GM12875 (cell line): ENCODE results near the gene ZNF236.

ENCODE experiments used
- H3K4me3 ChIP-seq: one replicate; pipeline ENCODE4 v1.5.1; 2011; ENCODE audit warnings: low read depth, low read length, control low read depth
- TF ChIP-seq, protein P1 (sequence below): IDR thresholded peaks from 2 replicates; pipeline ENCODE4 v1.5.1; 2011; ENCODE audit warnings: low read depth, mild to moderate bottlenecking, control low read depth, inconsistent platforms, low read length, moderate library complexity, borderline replicate concordance; ENCODE audit not compliant: insufficient read depth

The ZNF236 gene

DNA sequence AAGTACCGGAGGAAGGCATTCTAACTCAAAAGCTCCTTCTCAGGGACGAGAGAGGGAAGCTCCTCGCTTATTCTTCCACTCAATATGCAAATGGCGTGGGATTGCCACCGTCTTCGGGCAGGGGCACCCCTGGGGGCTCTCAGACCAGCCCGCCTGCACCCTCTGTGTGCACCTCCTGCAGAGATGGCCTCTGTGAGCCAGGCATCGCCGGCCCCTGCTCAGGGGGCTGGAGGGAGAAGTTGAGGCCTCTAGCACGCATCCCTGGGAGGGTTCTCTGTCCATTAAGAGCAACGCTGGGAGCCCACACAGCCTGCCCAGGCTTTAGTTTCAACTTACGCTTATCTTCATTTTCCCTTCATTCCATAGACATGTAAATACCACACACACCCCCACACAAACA lies 184.9 kb downstream of the ZNF236 start:
- TF ChIP-seq, protein P1, sequence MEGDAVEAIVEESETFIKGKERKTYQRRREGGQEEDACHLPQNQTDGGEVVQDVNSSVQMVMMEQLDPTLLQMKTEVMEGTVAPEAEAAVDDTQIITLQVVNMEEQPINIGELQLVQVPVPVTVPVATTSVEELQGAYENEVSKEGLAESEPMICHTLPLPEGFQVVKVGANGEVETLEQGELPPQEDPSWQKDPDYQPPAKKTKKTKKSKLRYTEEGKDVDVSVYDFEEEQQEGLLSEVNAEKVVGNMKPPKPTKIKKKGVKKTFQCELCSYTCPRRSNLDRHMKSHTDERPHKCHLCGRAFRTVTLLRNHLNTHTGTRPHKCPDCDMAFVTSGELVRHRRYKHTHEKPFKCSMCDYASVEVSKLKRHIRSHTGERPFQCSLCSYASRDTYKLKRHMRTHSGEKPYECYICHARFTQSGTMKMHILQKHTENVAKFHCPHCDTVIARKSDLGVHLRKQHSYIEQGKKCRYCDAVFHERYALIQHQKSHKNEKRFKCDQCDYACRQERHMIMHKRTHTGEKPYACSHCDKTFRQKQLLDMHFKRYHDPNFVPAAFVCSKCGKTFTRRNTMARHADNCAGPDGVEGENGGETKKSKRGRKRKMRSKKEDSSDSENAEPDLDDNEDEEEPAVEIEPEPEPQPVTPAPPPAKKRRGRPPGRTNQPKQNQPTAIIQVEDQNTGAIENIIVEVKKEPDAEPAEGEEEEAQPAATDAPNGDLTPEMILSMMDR, result no peak
- H3K4me3 ChIP-seq, result no peak overlapping the region

GRCh38 chr18:77008006-77008405 lies 185.6 kb downstream of the ZNF236 start:
- TF ChIP-seq, protein P1, result no peak
- H3K4me3 ChIP-seq, result no peak overlapping the region

- H3K4me3 ChIP-seq, result no peak overlapping the region
- TF ChIP-seq, protein P1, result no peak
Measured at GRCh38 chr18:77008576-77009315, 186.4 kb downstream of the ZNF236 start.

DNA sequence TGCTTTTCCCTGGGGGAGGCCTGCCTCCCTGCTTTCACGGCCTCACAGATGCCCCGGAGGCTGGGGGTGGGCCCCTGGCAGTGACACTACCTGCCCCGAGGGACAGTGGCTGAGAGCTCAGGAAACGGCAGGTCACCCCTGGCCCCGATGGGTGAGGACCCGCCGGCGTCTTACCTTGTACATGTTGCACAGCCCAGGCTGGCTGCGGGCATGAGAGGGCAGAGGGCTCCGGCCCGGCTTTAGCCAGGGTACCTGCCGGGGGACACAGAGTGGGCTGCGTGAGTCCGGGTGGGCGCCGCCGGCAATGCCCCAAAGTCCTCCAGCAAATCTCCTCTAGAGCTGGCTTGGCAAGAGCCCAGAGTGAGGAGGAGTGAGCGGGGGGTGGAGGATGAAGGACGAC lies 187.3 kb downstream of the ZNF236 start:
- H3K4me3 ChIP-seq, result no peak overlapping the region

GRCh38 chr18:77012120-77012519 lies 189.8 kb downstream of the ZNF236 start:
- TF ChIP-seq, protein P1, result no peak
- no peak overlapping the region for H3K4me3 ChIP-seq

More for the DNA sequence above, 187.3 kb downstream of the ZNF236 start:
- TF ChIP-seq, protein P1, result no peak

GRCh38 chr18:77012806-77013541 lies 190.6 kb downstream of the ZNF236 start:
- no peak overlapping the region for H3K4me3 ChIP-seq
- TF ChIP-seq, protein P1, result no peak
